Gastrocnemius medialis (tissue), 4 donors: Measurements from ENCODE around the gene SDC1.

ENCODE experiments used
- POLR2A ChIP-seq, 2 donors: fragments of 450-650 bp; IDR thresholded peaks; one replicate each; pipeline ENCODE4 v1.6.1; 2017; ENCODE audit warnings: antibody characterized with exemption in 2 of 2, mild to moderate bottlenecking in 2 of 2, moderate library complexity in 2 of 2
- TF ChIP-seq, protein P1 (sequence below), 5 experiments: fragments of 450-650 bp in 3 of 5; fragments of 200-600 bp in 2 of 5; sonication (generic) in 2 of 5; IDR thresholded peaks in 4 of 5; conservative IDR thresholded peaks in 1 of 5; 1 replicate in 4 of 5; 2 replicates in 1 of 5; pipeline ENCODE4 v1.5.1; 2016 to 2019; ENCODE audit warnings: antibody characterized with exemption in 5 of 5, mild to moderate bottlenecking in 3 of 5, moderate library complexity in 3 of 5

GRCh38 chr2:20207051-20207450, 17.9 kb downstream of the SDC1 start:
- no peak for TF ChIP-seq POLR2A (IDR thresholded peaks at IDR 0.05)
- TF ChIP-seq, protein P1, sequence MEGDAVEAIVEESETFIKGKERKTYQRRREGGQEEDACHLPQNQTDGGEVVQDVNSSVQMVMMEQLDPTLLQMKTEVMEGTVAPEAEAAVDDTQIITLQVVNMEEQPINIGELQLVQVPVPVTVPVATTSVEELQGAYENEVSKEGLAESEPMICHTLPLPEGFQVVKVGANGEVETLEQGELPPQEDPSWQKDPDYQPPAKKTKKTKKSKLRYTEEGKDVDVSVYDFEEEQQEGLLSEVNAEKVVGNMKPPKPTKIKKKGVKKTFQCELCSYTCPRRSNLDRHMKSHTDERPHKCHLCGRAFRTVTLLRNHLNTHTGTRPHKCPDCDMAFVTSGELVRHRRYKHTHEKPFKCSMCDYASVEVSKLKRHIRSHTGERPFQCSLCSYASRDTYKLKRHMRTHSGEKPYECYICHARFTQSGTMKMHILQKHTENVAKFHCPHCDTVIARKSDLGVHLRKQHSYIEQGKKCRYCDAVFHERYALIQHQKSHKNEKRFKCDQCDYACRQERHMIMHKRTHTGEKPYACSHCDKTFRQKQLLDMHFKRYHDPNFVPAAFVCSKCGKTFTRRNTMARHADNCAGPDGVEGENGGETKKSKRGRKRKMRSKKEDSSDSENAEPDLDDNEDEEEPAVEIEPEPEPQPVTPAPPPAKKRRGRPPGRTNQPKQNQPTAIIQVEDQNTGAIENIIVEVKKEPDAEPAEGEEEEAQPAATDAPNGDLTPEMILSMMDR (IDR thresholded peaks at IDR 0.05 in 4 of 5, conservative IDR thresholded peaks at IDR 0.05 in 1 of 5): no peak
